ENCODE measurements around the gene LARP1B. TPM values are rescaled to one million over a fixed set of nuclear protein-coding genes. Genes with fewer than 3 reads are reported as not detected.

LARP1B gene
- total RNA-seq, 2 experiments from 2014 or later: 16.5 to 21.0 TPM

- BruUV-seq (replicated peaks): no TSS peak
- TF ChIP-seq EZH2phosphoT487 (IDR thresholded peaks at IDR 0.05; ENCODE audit: borderline replicate concordance, low read depth, low read length) (no peak), CTCF (conservative IDR thresholded peaks at IDR 0.05; ENCODE audit: low read length) (no peak)
- CTCF ChIA-PET (ENCODE audit: unreplicated experiment): no interaction called here
- POLR2A ChIA-PET: no interaction called here
- Histone ChIP-seq H3K36me3 (ENCODE audit: insufficient read depth, low read length) (no peaks in the 10 kb centered on the region), H3K4me3 (ENCODE audit: low read depth, low read length, poor library complexity, severe bottlenecking) (no peak overlapping the region), H3K9me3 (ENCODE audit: low read length) (no peaks in the 10 kb centered on the region), H2AFZ (ENCODE audit: low read length) (no peak overlapping the region), H3K4me2 (ENCODE audit: low read length) (no peak overlapping the region), H3K4me1 (ENCODE audit: insufficient read depth, low read length, poor library complexity, severe bottlenecking) (peaks cover 8% of the 10 kb centered on the region), H3K27ac (ENCODE audit: low read depth, low read length, poor library complexity, severe bottlenecking) (no peak overlapping the region), H3K9me2 (ENCODE audit: insufficient read depth, low read length) (no peaks in the 10 kb centered on the region), H4K20me1 (ENCODE audit: insufficient read depth, low read length) (no peaks in the 10 kb centered on the region), H3K79me2 (ENCODE audit: insufficient read depth, low read depth, low read length) (no peaks in the 10 kb centered on the region)
- intact Hi-C loops (cut with micrococcal nuclease; ENCODE audit: unreplicated experiment): loop anchor here (10.0 kb wide), 1 partner anchor 452 kb away; no protein-coding TSS in a partner anchor
- no peak for DNase-seq (ENCODE audit: low spot score)
Measured at GRCh38 chr4:128056396-128056795, 4.7 kb upstream of the LARP1B start.

- TF ChIP-seq EZH2phosphoT487 (IDR thresholded peaks at IDR 0.05; ENCODE audit: borderline replicate concordance, low read depth, low read length): no peak
- TF ChIP-seq CTCF (conservative IDR thresholded peaks at IDR 0.05; ENCODE audit: low read length): no peak
- H3K9me2 ChIP-seq (ENCODE audit: insufficient read depth, low read length): no peaks in the 10 kb centered on the region
- intact Hi-C loops (cut with micrococcal nuclease; ENCODE audit: unreplicated experiment): loop anchor here (2.0 to 5.0 kb wide), 3 partner anchors 179 to 1032 kb away; partner anchors contain the start of genes PGRMC2, PLK4 and SCLT1
- no peak for DNase-seq (ENCODE audit: low spot score)
- ChIA-PET CTCF (ENCODE audit: unreplicated experiment) (interaction anchor here (0.9 kb wide), 1 partner anchor 9 kb away, joined by 5 read pairs; no protein-coding TSS in a partner anchor), POLR2A (interaction anchor here (0.5 to 2.1 kb wide), 13 partner anchors 11 to 514 kb away, joined by 3 to 12 read pairs (median 4); partner anchors contain the start of genes ABHD18 and MFSD8)
- peak overlapping the region; percentile 99 for H2AFZ ChIP-seq (ENCODE audit: low read length)
- peak overlapping the region; percentile 84 for H3K4me2 ChIP-seq (ENCODE audit: low read length)
- no peaks in the 10 kb centered on the region for H4K20me1 ChIP-seq (ENCODE audit: insufficient read depth, low read length)
- TSS peak; percentile 94 for BruUV-seq (replicated peaks)
- H3K4me3 ChIP-seq (ENCODE audit: low read depth, low read length, poor library complexity, severe bottlenecking): peak overlapping the region; percentile 82
- peaks cover 15% of the 10 kb centered on the region for H3K4me1 ChIP-seq (ENCODE audit: insufficient read depth, low read length, poor library complexity, severe bottlenecking)
- peak overlapping the region; percentile 81 for H3K27ac ChIP-seq (ENCODE audit: low read depth, low read length, poor library complexity, severe bottlenecking)
- H3K79me2 ChIP-seq (ENCODE audit: insufficient read depth, low read depth, low read length): peaks cover 21% of the 10 kb centered on the region; the same call in 1 of the 2 replicates
- no peaks in the 10 kb centered on the region for H3K36me3 ChIP-seq (ENCODE audit: insufficient read depth, low read length)
- H3K9me3 ChIP-seq (ENCODE audit: low read length): no peaks in the 10 kb centered on the region
Measured at GRCh38 chr4:128060121-128060698, 902 bp upstream of the LARP1B start.

Measured in OCI-LY7 (cell line).